Keratinocyte (primary cell): ENCODE results near the gene NDNF.

Experiments
- CTCF ChIP-seq, 3 experiments: IDR thresholded peaks in 1 of 3; conservative IDR thresholded peaks in 1 of 3; optimal IDR thresholded peaks in 1 of 3; 2 replicates in 2 of 3; 3 replicates in 1 of 3; pipeline versions ENCODE3 to v1.5.1; 2011; ENCODE audit warnings: low read length in 3 of 3, mild to moderate bottlenecking in 3 of 3, moderate library complexity in 2 of 3, control low read depth in 1 of 3, inconsistent platforms in 1 of 3; ENCODE audit not compliant: insufficient read depth in 2 of 3; ENCODE audit errors: extremely low read depth in 1 of 3
- EZH2 ChIP-seq: IDR thresholded peaks from one replicate; pipeline ENCODE4 v1.6.1; 2012; ENCODE audit warnings: inconsistent platforms, mild to moderate bottlenecking, low read length, moderate library complexity

- TF ChIP-seq CTCF (optimal IDR thresholded peaks at IDR 0.05 in 1 of 3, IDR thresholded peaks at IDR 0.05 in 1 of 3, conservative IDR thresholded peaks at IDR 0.05 in 1 of 3; ENCODE audit: extremely low read depth in 1 of 3, insufficient read depth in 2 of 3, low read length in 3 of 3), result no peak
- TF ChIP-seq EZH2, result no peak
These were observed 46.0 kb upstream of the NDNF start for GRCh38 chr4:121118344-121118743.
